ENCODE data around the gene MINDY4B.

Gene MINDY4B

GRCh38 chr3:150843241-150843640 lies 62.0 kb downstream of the MINDY4B start:
- DNase-seq: no peak

- no peak for DNase-seq
Observed at GRCh38 chr3:150840802-150841515, 64.3 kb downstream of the MINDY4B start.

GRCh38 chr3:150830745-150831144 lies 74.5 kb downstream of the MINDY4B start:
- no peak for DNase-seq

- no peak for DNase-seq
Observed at GRCh38 chr3:150830094-150830681, 75.1 kb downstream of the MINDY4B start.

GRCh38 chr3:150829408-150829807 lies 75.8 kb downstream of the MINDY4B start:
- no peak for DNase-seq

- no peak for DNase-seq
Observed at GRCh38 chr3:150828997-150829396, 76.2 kb downstream of the MINDY4B start.

GRCh38 chr3:150828261-150828660 lies 77.0 kb downstream of the MINDY4B start:
- no peak for DNase-seq

- DNase-seq: no peak
Observed at GRCh38 chr3:150826466-150827282, 78.6 kb downstream of the MINDY4B start.

- no peak for DNase-seq
Observed at GRCh38 chr3:150825916-150826377, 79.3 kb downstream of the MINDY4B start.

GRCh38 chr3:150825192-150825915 lies 79.9 kb downstream of the MINDY4B start:
- no peak for DNase-seq

- DNase-seq: no peak
Observed at GRCh38 chr3:150823277-150823676, 82.0 kb downstream of the MINDY4B start.

- DNase-seq: no peak
Observed at GRCh38 chr3:150822636-150823035, 82.6 kb downstream of the MINDY4B start.
